AG09309 (cell line): ENCODE results near the gene PDE4A.
A peak's percentile ranks its signal among the peaks of the same experiment; 100 is the strongest.

Experiments used
- DNase-seq: peaks from one replicate; pipeline ENCODE4 v3.0.0-alpha.2; 2010; ENCODE audit warnings: low read depth
- H3K4me3 ChIP-seq: 2 replicates; pipeline ENCODE4 v1.5.1; 2011; ENCODE audit warnings: mild to moderate bottlenecking, low read depth, low read length, moderate library complexity; ENCODE audit not compliant: control insufficient read depth
- TF ChIP-seq, protein P1 (sequence below): IDR thresholded peaks from 2 replicates; pipeline ENCODE4 v1.5.1; 2011; ENCODE audit warnings: mild to moderate bottlenecking, low read depth, low read length, inconsistent platforms; ENCODE audit not compliant: insufficient read depth, control insufficient read depth; ENCODE audit errors: missing control alignments

Gene PDE4A

GRCh38 chr19:10467104-10467706 lies 46.9 kb downstream of the PDE4A start:
- DNase-seq, result no peak
- no peak overlapping the region for H3K4me3 ChIP-seq
- TF ChIP-seq, protein P1, sequence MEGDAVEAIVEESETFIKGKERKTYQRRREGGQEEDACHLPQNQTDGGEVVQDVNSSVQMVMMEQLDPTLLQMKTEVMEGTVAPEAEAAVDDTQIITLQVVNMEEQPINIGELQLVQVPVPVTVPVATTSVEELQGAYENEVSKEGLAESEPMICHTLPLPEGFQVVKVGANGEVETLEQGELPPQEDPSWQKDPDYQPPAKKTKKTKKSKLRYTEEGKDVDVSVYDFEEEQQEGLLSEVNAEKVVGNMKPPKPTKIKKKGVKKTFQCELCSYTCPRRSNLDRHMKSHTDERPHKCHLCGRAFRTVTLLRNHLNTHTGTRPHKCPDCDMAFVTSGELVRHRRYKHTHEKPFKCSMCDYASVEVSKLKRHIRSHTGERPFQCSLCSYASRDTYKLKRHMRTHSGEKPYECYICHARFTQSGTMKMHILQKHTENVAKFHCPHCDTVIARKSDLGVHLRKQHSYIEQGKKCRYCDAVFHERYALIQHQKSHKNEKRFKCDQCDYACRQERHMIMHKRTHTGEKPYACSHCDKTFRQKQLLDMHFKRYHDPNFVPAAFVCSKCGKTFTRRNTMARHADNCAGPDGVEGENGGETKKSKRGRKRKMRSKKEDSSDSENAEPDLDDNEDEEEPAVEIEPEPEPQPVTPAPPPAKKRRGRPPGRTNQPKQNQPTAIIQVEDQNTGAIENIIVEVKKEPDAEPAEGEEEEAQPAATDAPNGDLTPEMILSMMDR, result no peak

DNA sequence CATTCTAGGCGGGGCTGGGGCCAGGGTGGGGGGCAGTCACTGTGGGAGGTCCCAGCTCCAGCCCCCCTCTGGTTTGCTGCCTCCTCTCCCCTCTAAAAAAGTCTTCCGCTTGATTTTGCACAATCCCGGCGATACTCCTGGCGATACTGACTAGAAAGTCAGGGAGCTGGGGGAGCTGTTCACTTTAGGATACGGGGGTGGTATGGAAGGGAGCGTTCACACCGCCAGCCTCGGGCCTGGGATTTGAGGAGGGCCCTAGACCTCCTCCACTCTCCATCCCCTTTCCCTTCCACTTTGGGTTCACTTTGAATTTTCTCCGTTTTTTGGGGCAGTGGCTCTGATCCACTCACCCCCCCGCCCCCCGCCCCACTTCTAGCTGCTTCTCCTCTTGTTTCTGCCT lies 47.8 kb downstream of the PDE4A start:
- DNase-seq, result no peak
- H3K4me3 ChIP-seq, result no peak overlapping the region
- TF ChIP-seq, protein P1, result no peak

GRCh38 chr19:10471909-10472308 lies 51.6 kb downstream of the PDE4A start:
- TF ChIP-seq, protein P1, result peak; percentile 44
- no peak overlapping the region for H3K4me3 ChIP-seq
- no peak for DNase-seq

- TF ChIP-seq, protein P1, result no peak
Measured at GRCh38 chr19:10473192-10473591, 52.9 kb downstream of the PDE4A start.

DNA sequence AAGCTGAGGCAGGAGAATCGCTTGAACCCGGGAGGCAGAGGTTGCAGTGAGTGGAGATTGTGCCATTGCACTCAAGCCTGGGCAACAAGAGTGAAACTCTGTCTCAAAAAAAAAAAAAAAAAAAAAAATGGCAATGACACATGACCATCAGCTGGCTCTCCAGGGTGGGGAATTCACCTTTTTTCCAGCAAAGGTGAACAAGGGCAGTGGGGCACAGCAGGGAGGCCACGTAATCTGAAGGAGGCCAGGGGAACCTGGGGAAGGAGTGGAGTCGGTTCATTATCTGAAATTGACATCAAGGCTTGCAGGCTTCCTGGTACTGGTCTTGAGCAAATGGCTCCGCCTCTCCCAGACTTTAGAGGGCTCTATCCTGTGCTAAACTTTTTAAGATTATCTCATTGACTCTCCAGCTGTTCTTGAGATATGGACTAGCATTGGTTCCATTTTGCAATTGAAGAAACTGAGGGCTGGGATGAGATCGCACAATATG lies 54.7 kb downstream of the PDE4A start:
- H3K4me3 ChIP-seq, result no peak overlapping the region
- DNase-seq, result no peak
- TF ChIP-seq, protein P1, result no peak

More at GRCh38 chr19:10473192-10473591, 52.9 kb downstream of the PDE4A start:
- no peak for DNase-seq
- no peak overlapping the region for H3K4me3 ChIP-seq

- TF ChIP-seq, protein P1, result no peak
- H3K4me3 ChIP-seq, result no peak overlapping the region; the same call in 1 of the 2 replicates
- DNase-seq, result no peak
Measured at GRCh38 chr19:10478476-10478875, 58.1 kb downstream of the PDE4A start.
